Urothelium cell line (cell line): ENCODE measurements around the gene NANOS3.
A peak's percentile ranks its signal among the peaks of the same experiment; 100 is the strongest.

ENCODE experiments used
- DNase-seq: peaks from one replicate; pipeline ENCODE4 v3.0.0; 2011; ENCODE audit warnings: low spot score, mixed read lengths
- FAIRE-seq: peaks from 2 replicates; lab custom pipeline; 2011; peaks lifted over from hg19 to GRCh38; lab: Jason Lieb, UNC

The NANOS3 gene

GRCh38 chr19:13884726-13885591, 8.0 kb downstream of the NANOS3 start:
- FAIRE-seq, result no peak
- no peak for DNase-seq

GRCh38 chr19:13885826-13886365, 9.0 kb downstream of the NANOS3 start:
- DNase-seq (no peak), FAIRE-seq (no peak)

GRCh38 chr19:13887018-13887436, 10.1 kb downstream of the NANOS3 start:
- FAIRE-seq (no peak), DNase-seq (no peak)

- FAIRE-seq, result no peak
- DNase-seq, result no peak
Measured at GRCh38 chr19:13887517-13887916, 10.6 kb downstream of the NANOS3 start.

GRCh38 chr19:13888281-13888680, 11.3 kb downstream of the NANOS3 start:
- DNase-seq (no peak), FAIRE-seq (no peak)

GRCh38 chr19:13890136-13890535, 13.2 kb downstream of the NANOS3 start:
- DNase-seq, result no peak

GRCh38 chr19:13892870-13893269, 15.9 kb downstream of the NANOS3 start:
- DNase-seq, result no peak
- no peak for FAIRE-seq

More at GRCh38 chr19:13890136-13890535, 13.2 kb downstream of the NANOS3 start:
- no peak for FAIRE-seq

- DNase-seq, result no peak
- no peak for FAIRE-seq
Measured at GRCh38 chr19:13894552-13894951, 17.6 kb downstream of the NANOS3 start.

- DNase-seq, result no peak
- FAIRE-seq, result no peak
Measured at GRCh38 chr19:13896227-13896626, 19.3 kb downstream of the NANOS3 start.

GRCh38 chr19:13899393-13899792, 22.5 kb downstream of the NANOS3 start:
- no peak for DNase-seq
- FAIRE-seq, result no peak

GRCh38 chr19:13899912-13900584, 23.1 kb downstream of the NANOS3 start:
- no peak for DNase-seq
- FAIRE-seq, result no peak

GRCh38 chr19:13902993-13903555, 26.1 kb downstream of the NANOS3 start:
- DNase-seq, result no peak
- FAIRE-seq, result no peak

- FAIRE-seq (peak; percentile 53), DNase-seq (peak; percentile 95)
Measured at GRCh38 chr19:13905634-13906520, 28.9 kb downstream of the NANOS3 start, which contains the start of the genes BRME1 and CC2D1A. Gene BRME1 (minus strand): TSS chr19:13906117. CDS start chr19:13904892, 1,225 bp downstream. Gene CC2D1A (plus strand): TSS chr19:13906201. CDS start chr19:13906442, 241 bp downstream.

- DNase-seq (no peak), FAIRE-seq (no peak)
Measured at GRCh38 chr19:13906521-13906904, 29.6 kb downstream of the NANOS3 start.

GRCh38 chr19:13906910-13907309, 30.0 kb downstream of the NANOS3 start:
- no peak for DNase-seq
- FAIRE-seq, result no peak

GRCh38 chr19:13908674-13909073, 31.7 kb downstream of the NANOS3 start:
- no peak for FAIRE-seq
- no peak for DNase-seq

GRCh38 chr19:13909430-13909829, 32.5 kb downstream of the NANOS3 start:
- DNase-seq (no peak), FAIRE-seq (no peak)

GRCh38 chr19:13913352-13913751, 36.4 kb downstream of the NANOS3 start:
- FAIRE-seq (no peak), DNase-seq (no peak)

GRCh38 chr19:13914777-13915176, 37.8 kb downstream of the NANOS3 start:
- no peak for FAIRE-seq
- no peak for DNase-seq

GRCh38 chr19:13917888-13918406, 41.0 kb downstream of the NANOS3 start:
- FAIRE-seq, result no peak
- DNase-seq, result no peak
